SU-DHL-6 (cell line): ENCODE results near the gene BBS7.

Experiments
- H2AFZ ChIP-seq: fragments of 200-600 bp; sonication (generic); 2 replicates; pipeline ENCODE4 v1.6.1; 2014; ENCODE audit warnings: low read depth, mild to moderate bottlenecking, moderate library complexity, mixed read lengths, antibody characterized with exemption, low read length; ENCODE audit not compliant: severe bottlenecking
- H3F3A ChIP-seq: fragments of 200-600 bp; shearing (Covaris generic); 2 replicates; pipeline ENCODE4 v1.6.0; 2016; ENCODE audit warnings: antibody characterized with exemption, mild to moderate bottlenecking; ENCODE audit not compliant: insufficient read depth
- H3K27ac ChIP-seq: fragments of 200-600 bp; sonication (generic); 2 replicates; pipeline ENCODE4 v1.5.1; 2016; ENCODE audit warnings: low read depth, mild to moderate bottlenecking, low read length, moderate library complexity, mixed read lengths
- H3K27me3 ChIP-seq: fragments of 200-600 bp; sonication (generic), shearing (Covaris generic); 2 replicates; pipeline ENCODE4 v1.6.0; 2014; ENCODE audit warnings: mild to moderate bottlenecking, low read length
- H3K36me3 ChIP-seq: fragments of 200-600 bp; sonication (generic); 2 replicates; pipeline ENCODE4 v1.6.1; 2014; ENCODE audit warnings: mild to moderate bottlenecking, low read length, mixed read lengths
- H3K4me2 ChIP-seq: fragments of 300-600, 200-600 bp; shearing (Covaris generic), sonication (generic); 2 replicates; pipeline ENCODE4 v1.6.0; 2014; ENCODE audit warnings: low read length, low read depth, mild to moderate bottlenecking; ENCODE audit not compliant: poor library complexity, severe bottlenecking
- H3K4me3 ChIP-seq: fragments of 200-600 bp; sonication (generic); 2 replicates; pipeline ENCODE4 v1.5.1; 2014; ENCODE audit warnings: antibody characterized with exemption, low read length, mild to moderate bottlenecking, mixed read lengths; ENCODE audit not compliant: insufficient read depth, poor library complexity, severe bottlenecking
- H3K79me2 ChIP-seq: fragments of 200-600 bp; sonication (generic); 2 replicates; pipeline ENCODE4 v1.6.1; 2014; ENCODE audit warnings: mild to moderate bottlenecking, low read length, moderate library complexity; ENCODE audit not compliant: insufficient read depth
- H3K9ac ChIP-seq: fragments of 200-600 bp; sonication (generic); 2 replicates; pipeline ENCODE4 v1.7.0; 2014; ENCODE audit warnings: mild to moderate bottlenecking, low read length
- H3K9me2 ChIP-seq: fragments of 200-600 bp; sonication (generic); replicated peaks from 2 replicates; pipeline ENCODE4 v1.6.1; 2014; ENCODE audit warnings: low read length; ENCODE audit not compliant: insufficient read depth
- H3K9me3 ChIP-seq: fragments of 200-600 bp; sonication (generic); 2 replicates; pipeline ENCODE4 v1.6.1; 2014; ENCODE audit warnings: low read length, mixed read lengths; ENCODE audit not compliant: insufficient read depth
- H4K20me1 ChIP-seq: fragments of 200-600 bp; sonication (generic); 2 replicates; pipeline ENCODE4 v1.6.1; 2014; ENCODE audit warnings: low read depth, mild to moderate bottlenecking, antibody characterized with exemption, low read length, moderate library complexity, mixed read lengths
- EZH2phosphoT487 ChIP-seq: fragments of 200-600 bp; sonication (generic), shearing (Covaris generic); conservative IDR thresholded peaks from 2 replicates; pipeline ENCODE4 v1.6.1; 2018; ENCODE audit warnings: mild to moderate bottlenecking, antibody characterized with exemption, low read length, moderate library complexity, mixed read lengths
- TF ChIP-seq, protein P1 (sequence below): fragments of 200-600 bp; sonication (generic); IDR thresholded peaks from one replicate; pipeline ENCODE4 v1.5.1; 2017; ENCODE audit warnings: antibody characterized with exemption, mild to moderate bottlenecking, low read length, moderate library complexity; ENCODE audit not compliant: insufficient read depth, poor library complexity, severe bottlenecking

BBS7 gene

DNA sequence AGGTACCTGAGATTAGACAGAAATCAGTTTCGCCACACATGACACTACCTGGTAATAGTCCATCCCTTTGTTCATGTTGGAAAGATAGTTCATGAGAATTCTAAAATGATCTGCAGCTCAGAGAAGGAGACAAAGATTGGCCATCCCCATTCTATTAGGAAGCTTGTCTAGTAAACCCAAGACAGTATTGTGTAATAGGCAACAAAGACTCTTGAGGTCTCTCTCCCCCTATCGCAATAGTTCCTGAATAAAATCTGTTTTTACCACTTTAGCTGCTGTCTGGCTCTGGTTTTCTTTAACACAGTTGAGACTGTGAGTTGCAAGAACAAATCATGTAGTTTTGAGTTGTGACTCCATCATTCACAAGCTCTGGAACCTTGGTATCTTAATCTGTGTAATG lies 14.8 kb upstream of the BBS7 start:
- Histone ChIP-seq H3K4me3 (no peak overlapping the region), H3K27me3 (no peaks in the 10 kb centered on the region), H3K79me2 (no peaks in the 10 kb centered on the region), H3K27ac (no peak overlapping the region), H3K36me3 (no peaks in the 10 kb centered on the region), H2AFZ (no peak overlapping the region), H3K9me3 (no peaks in the 10 kb centered on the region), H3K9me2 (no peaks in the 10 kb centered on the region), H3K4me2 (no peak overlapping the region), H4K20me1 (no peaks in the 10 kb centered on the region), H3F3A (no peaks in the 10 kb centered on the region), H3K9ac (no peak overlapping the region)
- TF ChIP-seq EZH2phosphoT487, result no peak
- TF ChIP-seq, protein P1, sequence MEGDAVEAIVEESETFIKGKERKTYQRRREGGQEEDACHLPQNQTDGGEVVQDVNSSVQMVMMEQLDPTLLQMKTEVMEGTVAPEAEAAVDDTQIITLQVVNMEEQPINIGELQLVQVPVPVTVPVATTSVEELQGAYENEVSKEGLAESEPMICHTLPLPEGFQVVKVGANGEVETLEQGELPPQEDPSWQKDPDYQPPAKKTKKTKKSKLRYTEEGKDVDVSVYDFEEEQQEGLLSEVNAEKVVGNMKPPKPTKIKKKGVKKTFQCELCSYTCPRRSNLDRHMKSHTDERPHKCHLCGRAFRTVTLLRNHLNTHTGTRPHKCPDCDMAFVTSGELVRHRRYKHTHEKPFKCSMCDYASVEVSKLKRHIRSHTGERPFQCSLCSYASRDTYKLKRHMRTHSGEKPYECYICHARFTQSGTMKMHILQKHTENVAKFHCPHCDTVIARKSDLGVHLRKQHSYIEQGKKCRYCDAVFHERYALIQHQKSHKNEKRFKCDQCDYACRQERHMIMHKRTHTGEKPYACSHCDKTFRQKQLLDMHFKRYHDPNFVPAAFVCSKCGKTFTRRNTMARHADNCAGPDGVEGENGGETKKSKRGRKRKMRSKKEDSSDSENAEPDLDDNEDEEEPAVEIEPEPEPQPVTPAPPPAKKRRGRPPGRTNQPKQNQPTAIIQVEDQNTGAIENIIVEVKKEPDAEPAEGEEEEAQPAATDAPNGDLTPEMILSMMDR, result no peak

GRCh38 chr4:121881158-121881557 lies 10.9 kb upstream of the BBS7 start:
- Histone ChIP-seq H3K9me2 (no peaks in the 10 kb centered on the region), H4K20me1 (no peaks in the 10 kb centered on the region), H2AFZ (no peak overlapping the region), H3K9me3 (no peaks in the 10 kb centered on the region), H3K9ac (no peak overlapping the region), H3K27ac (no peak overlapping the region), H3K4me2 (no peak overlapping the region), H3K27me3 (no peaks in the 10 kb centered on the region), H3K4me3 (no peak overlapping the region), H3F3A (no peaks in the 10 kb centered on the region), H3K79me2 (no peaks in the 10 kb centered on the region), H3K36me3 (no peaks in the 10 kb centered on the region)
- TF ChIP-seq, protein P1, result no peak

DNA sequence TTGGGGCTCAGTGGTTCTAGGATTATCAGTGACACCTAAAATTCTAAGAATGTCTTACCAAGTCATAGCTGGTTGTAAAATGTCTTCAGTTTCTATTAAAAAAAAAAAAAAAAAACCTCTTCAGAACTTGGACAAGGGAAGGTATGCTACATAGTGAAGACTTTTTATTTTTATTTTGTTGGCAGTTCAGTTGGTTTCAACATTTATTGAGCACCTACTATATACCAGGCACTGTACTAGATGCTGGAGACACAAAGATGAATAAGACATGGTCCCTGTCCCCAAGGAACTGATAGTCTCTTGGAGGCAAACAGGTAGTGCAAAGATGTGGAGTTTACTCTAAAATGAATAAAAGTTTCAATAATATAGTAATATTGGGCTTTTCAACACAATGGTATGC lies 8.9 kb upstream of the BBS7 start:
- H3K4me3 ChIP-seq, result no peak overlapping the region
- H3K27me3 ChIP-seq, result no peaks in the 10 kb centered on the region
- no peak overlapping the region for H3K4me2 ChIP-seq
- H3K79me2 ChIP-seq, result no peaks in the 10 kb centered on the region
- TF ChIP-seq EZH2phosphoT487, result no peak
- TF ChIP-seq, protein P1, result no peak
- no peak overlapping the region for H3K27ac ChIP-seq
- no peak overlapping the region for H2AFZ ChIP-seq
- no peaks in the 10 kb centered on the region for H3K9me2 ChIP-seq
- H3K9ac ChIP-seq, result no peak overlapping the region
- H3K9me3 ChIP-seq, result no peaks in the 10 kb centered on the region
- no peaks in the 10 kb centered on the region for H3K36me3 ChIP-seq
- H4K20me1 ChIP-seq, result no peaks in the 10 kb centered on the region
- H3F3A ChIP-seq, result no peaks in the 10 kb centered on the region
